Neuronal stem cell (in vitro differentiated cells): ENCODE results near the gene TRPM3.

Experiments used
- DNase-seq: peaks from one replicate; pipeline ENCODE4 v3.0.0-alpha.2; 2013; ENCODE audit warnings: low spot score
- H2AFZ ChIP-seq: one replicate; pipeline ENCODE4 v1.6.1; 2013; ENCODE audit warnings: mild to moderate bottlenecking, low read length, inconsistent platforms
- H2AK5ac ChIP-seq: 2 replicates; pipeline ENCODE4 v1.6.1; 2013; ENCODE audit warnings: low read depth, mild to moderate bottlenecking, inconsistent platforms, low read length, moderate library complexity, mixed read lengths
- H2BK120ac ChIP-seq: 2 replicates; pipeline ENCODE4 v1.6.1; 2013; ENCODE audit warnings: low read depth, mild to moderate bottlenecking, inconsistent platforms, low read length, moderate library complexity, mixed read lengths
- H2BK12ac ChIP-seq: one replicate; pipeline ENCODE4 v1.6.1; 2013; ENCODE audit warnings: low read length, inconsistent platforms
- H2BK15ac ChIP-seq: 2 replicates; pipeline ENCODE4 v1.6.1; 2013; ENCODE audit warnings: mild to moderate bottlenecking, low read length, inconsistent platforms, mixed read lengths
- H2BK5ac ChIP-seq: one replicate; pipeline ENCODE4 v1.6.1; 2013; ENCODE audit warnings: inconsistent platforms, mild to moderate bottlenecking, low read length, moderate library complexity
- H3K14ac ChIP-seq: one replicate; pipeline ENCODE4 v1.6.1; 2013; ENCODE audit warnings: low read length, inconsistent platforms
- H3K18ac ChIP-seq: 2 replicates; pipeline ENCODE4 v1.6.1; 2013; ENCODE audit warnings: low read length, inconsistent platforms
- H3K23ac ChIP-seq: 2 replicates; pipeline ENCODE4 v1.6.1; 2013; ENCODE audit warnings: low read depth, mild to moderate bottlenecking, mixed read lengths, low read length, inconsistent platforms; ENCODE audit not compliant: poor library complexity
- H3K27ac ChIP-seq: replicated peaks from 3 replicates; pipeline ENCODE4 v1.5.1; 2013; ENCODE audit warnings: low read length, inconsistent platforms
- H3K27me3 ChIP-seq, 3 experiments: 2 replicates each; pipeline ENCODE4 v1.6.1; 2013; ENCODE audit warnings: low read length in 3 of 3, mild to moderate bottlenecking in 2 of 3, inconsistent platforms in 1 of 3, low read depth in 1 of 3, mixed read lengths in 1 of 3, moderate library complexity in 1 of 3; ENCODE audit not compliant: control insufficient read depth in 3 of 3, insufficient read depth in 3 of 3
- H3K36me3 ChIP-seq, 2 donors: replicated peaks in 1 of 2; 2 replicates each; pipeline ENCODE4 v1.6.1; 2013; ENCODE audit warnings: low read length in 2 of 2; ENCODE audit not compliant: control insufficient read depth in 2 of 2, insufficient read depth in 2 of 2
- H3K4ac ChIP-seq: 2 replicates; pipeline ENCODE4 v1.6.1; 2013; ENCODE audit warnings: inconsistent platforms, mild to moderate bottlenecking, low read length, moderate library complexity
- H3K4me1 ChIP-seq, 2 donors: 1 replicate in 1 of 2; 2 replicates in 1 of 2; pipeline ENCODE4 v1.6.1; 2013; ENCODE audit warnings: low read length in 2 of 2, low read depth in 1 of 2; ENCODE audit not compliant: control insufficient read depth in 2 of 2, insufficient read depth in 1 of 2
- H3K4me2 ChIP-seq: one replicate; pipeline ENCODE4 v1.6.1; 2013; ENCODE audit warnings: mild to moderate bottlenecking, low read length, inconsistent platforms; ENCODE audit not compliant: insufficient read depth, poor library complexity, severe bottlenecking
- H3K4me3 ChIP-seq, 2 donors: 2 replicates each; pipeline ENCODE4 v1.5.1; 2013; ENCODE audit warnings: low read length in 2 of 2, mild to moderate bottlenecking in 2 of 2, inconsistent platforms in 1 of 2, moderate library complexity in 1 of 2
- H3K79me1 ChIP-seq: one replicate; pipeline ENCODE4 v1.6.1; 2013; ENCODE audit warnings: low read depth, mild to moderate bottlenecking, inconsistent platforms, low read length, moderate library complexity
- H3K9ac ChIP-seq: one replicate; pipeline ENCODE4 v1.6.1; 2013; ENCODE audit warnings: mild to moderate bottlenecking, low read depth, low read length, inconsistent platforms; ENCODE audit not compliant: poor library complexity
- H3K9me3 ChIP-seq, 2 donors: replicated peaks in 1 of 2; 2 replicates each; pipeline versions ENCODE3 to v1.6.1; 2013; ENCODE audit warnings: low read length in 2 of 2, mild to moderate bottlenecking in 2 of 2, inconsistent platforms in 1 of 2, low read depth in 1 of 2, mixed read lengths in 1 of 2, moderate library complexity in 1 of 2; ENCODE audit not compliant: control insufficient read depth in 2 of 2, insufficient read depth in 1 of 2
- H4K8ac ChIP-seq: one replicate; pipeline ENCODE4 v1.6.1; 2013; ENCODE audit warnings: low read depth, mild to moderate bottlenecking, inconsistent platforms, low read length, moderate library complexity
- H4K91ac ChIP-seq: one replicate; pipeline ENCODE4 v1.6.1; 2013; ENCODE audit warnings: low read length, low read depth, mild to moderate bottlenecking, inconsistent platforms; ENCODE audit not compliant: poor library complexity
- WGBS, 2 donors: extraction: QIAGEN DNeasy Blood & Tissue Kit; methylation state at CpG; one replicate each; pipeline ENCODE4 v1.1.7; 2013; ENCODE audit warnings: missing lambda C conversion rate in 2 of 2, mixed read lengths in 1 of 2; ENCODE audit not compliant: insufficient read length in 2 of 2, insufficient replicate concordance in 1 of 2; ENCODE audit errors: extremely low coverage in 2 of 2; 5-methylcytosine and 5-hydroxymethylcytosine counted together

The TRPM3 gene

DNA sequence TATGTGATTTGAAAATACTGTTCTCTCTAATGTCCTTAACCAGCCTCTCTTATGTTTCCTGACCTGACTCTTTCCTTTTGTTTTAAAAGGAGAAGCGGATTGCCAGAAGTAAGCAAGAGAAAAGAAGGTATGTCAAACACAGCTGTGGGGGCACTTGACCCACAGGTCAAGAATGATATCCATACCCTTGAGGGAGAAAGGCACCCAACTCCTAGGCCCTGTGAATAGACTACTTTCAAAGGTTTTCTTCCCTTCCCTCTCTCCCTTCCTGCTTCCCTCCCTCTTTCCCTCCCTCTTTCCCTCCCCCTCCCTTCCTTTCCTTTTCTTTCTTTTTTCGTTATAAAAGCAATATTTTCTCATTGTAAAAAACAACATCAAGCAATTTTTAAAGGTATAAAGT is 306.8 kb downstream of the TRPM3 start:
- Histone ChIP-seq H2BK120ac (no peak overlapping the region), H3K4me1 (peaks cover 0 to 4% of the 10 kb centered on the region in 2 donors), H3K36me3 (no peaks in the 10 kb centered on the region), H3K9ac (no peak overlapping the region), H2BK5ac (no peak overlapping the region), H3K18ac (no peak overlapping the region), H4K8ac (no peak overlapping the region), H3K27me3 (no peaks in the 10 kb centered on the region), H3K27ac (no peak overlapping the region), H3K79me1 (no peaks in the 10 kb centered on the region), H2AFZ (no peak overlapping the region), H3K14ac (no peak overlapping the region), H3K23ac (no peak overlapping the region), H2AK5ac (no peak overlapping the region), H2BK12ac (no peak overlapping the region), H4K91ac (no peak overlapping the region), H3K4ac (no peak overlapping the region), H2BK15ac (no peak overlapping the region), H3K9me3 (no peaks in the 10 kb centered on the region), H3K4me2 (no peak overlapping the region), H3K4me3 (no peak overlapping the region)
- WGBS, 2 donors, result no CpG with 5 or more reads among the region's 2 CpGs
- DNase-seq, result no peak

DNA sequence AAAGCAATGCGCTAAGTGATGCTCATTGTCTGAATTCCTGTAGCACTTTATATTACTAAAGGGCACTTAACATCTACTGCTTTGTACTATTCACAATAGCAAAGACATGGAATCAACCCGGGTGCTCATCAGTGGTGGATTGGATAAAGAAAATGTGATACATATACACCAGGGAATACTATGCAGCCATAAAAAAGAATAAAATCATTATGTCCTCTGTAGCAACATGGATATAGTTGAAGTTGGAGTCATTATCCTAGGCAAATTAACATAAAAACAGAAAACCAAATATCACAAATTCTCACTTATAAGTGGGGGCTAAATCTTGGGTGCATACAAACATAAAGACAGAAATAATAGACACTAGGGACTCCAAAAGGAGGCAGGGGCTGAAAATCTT is 308.3 kb downstream of the TRPM3 start:
- no peak overlapping the region for H3K4me3 ChIP-seq
- H4K91ac ChIP-seq, result no peak overlapping the region
- DNase-seq, result no peak
- H2AK5ac ChIP-seq, result no peak overlapping the region
- H3K27me3 ChIP-seq, result no peaks in the 10 kb centered on the region
- no peaks in the 10 kb centered on the region for H3K36me3 ChIP-seq
- no peak overlapping the region for H2BK12ac ChIP-seq
- no peak overlapping the region for H2BK5ac ChIP-seq
- no peaks in the 10 kb centered on the region for H3K79me1 ChIP-seq
- no peak overlapping the region for H3K4me2 ChIP-seq
- WGBS, 2 donors, result no CpG with 5 or more reads among the region's 2 CpGs
- no peak overlapping the region for H3K9ac ChIP-seq
- H3K4me1 ChIP-seq, result no peaks in the 10 kb centered on the region
- H3K14ac ChIP-seq, result no peak overlapping the region
- H4K8ac ChIP-seq, result no peak overlapping the region
- H2BK15ac ChIP-seq, result no peak overlapping the region
- H3K23ac ChIP-seq, result no peak overlapping the region
- no peak overlapping the region for H3K27ac ChIP-seq
- no peak overlapping the region for H2BK120ac ChIP-seq
- H3K4ac ChIP-seq, result no peak overlapping the region
- no peak overlapping the region for H2AFZ ChIP-seq
- H3K9me3 ChIP-seq, result no peaks in the 10 kb centered on the region
- no peak overlapping the region for H3K18ac ChIP-seq

DNA sequence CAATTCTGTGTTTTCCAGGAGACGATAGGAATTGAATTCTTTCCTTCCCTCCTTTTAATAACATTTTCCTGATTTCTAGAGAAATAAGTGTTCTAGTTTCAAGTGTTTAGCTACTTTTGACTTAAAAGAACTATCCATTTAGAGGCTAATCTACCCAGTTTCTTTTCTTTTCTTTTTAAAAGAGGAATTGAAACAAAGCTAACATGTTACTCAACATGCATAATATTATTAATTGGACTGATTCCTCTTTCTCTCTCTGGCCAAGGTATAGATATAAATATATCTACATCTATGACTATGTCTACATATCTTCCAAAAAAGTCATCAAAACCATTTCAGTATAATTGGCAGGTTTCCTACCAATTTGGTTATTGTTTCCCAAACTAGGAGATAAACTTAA is 309.8 kb downstream of the TRPM3 start:
- Histone ChIP-seq H3K23ac (no peak overlapping the region), H3K14ac (no peak overlapping the region), H2BK5ac (no peak overlapping the region), H3K36me3 (no peaks in the 10 kb centered on the region), H3K4ac (no peak overlapping the region), H2AFZ (no peak overlapping the region), H3K79me1 (no peaks in the 10 kb centered on the region), H3K4me3 (no peak overlapping the region), H3K18ac (no peak overlapping the region), H2BK120ac (no peak overlapping the region), H2AK5ac (no peak overlapping the region), H3K4me2 (no peak overlapping the region), H3K4me1 (no peaks in the 10 kb centered on the region), H2BK15ac (no peak overlapping the region), H2BK12ac (no peak overlapping the region), H3K9me3 (no peaks in the 10 kb centered on the region), H4K8ac (no peak overlapping the region), H3K27me3 (no peaks in the 10 kb centered on the region), H4K91ac (no peak overlapping the region), H3K27ac (no peak overlapping the region), H3K9ac (no peak overlapping the region)
- no peak for DNase-seq
- WGBS, 2 donors, result no CpG with 5 or more reads among the region's 1 CpG

DNA sequence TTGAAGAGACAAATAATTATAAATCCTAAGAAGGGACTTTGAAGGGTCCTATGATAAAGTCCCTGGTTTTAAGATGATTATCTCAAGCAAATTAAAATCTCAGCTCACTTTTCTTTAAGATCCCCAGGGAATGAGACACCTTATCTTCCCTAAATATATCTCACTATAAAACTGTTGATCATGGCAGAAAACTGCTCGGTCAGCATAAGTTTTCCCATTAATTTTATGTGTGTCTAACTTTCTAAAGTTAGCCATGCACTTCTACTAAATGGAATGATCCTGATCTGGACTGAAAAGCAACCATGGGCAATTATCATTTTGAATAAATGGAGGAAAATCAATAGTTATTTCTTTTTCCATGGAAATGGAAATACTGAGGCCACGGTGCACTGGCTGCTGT is 314.5 kb downstream of the TRPM3 start:
- Histone ChIP-seq H2AFZ (no peak overlapping the region), H3K9me3 (no peaks in the 10 kb centered on the region), H4K91ac (no peak overlapping the region), H4K8ac (no peak overlapping the region), H3K23ac (no peak overlapping the region), H3K4me2 (no peak overlapping the region), H3K36me3 (no peaks in the 10 kb centered on the region), H3K4me3 (no peak overlapping the region), H3K18ac (no peak overlapping the region), H2BK12ac (no peak overlapping the region), H3K9ac (no peak overlapping the region), H2BK15ac (no peak overlapping the region), H3K4ac (no peak overlapping the region), H2AK5ac (no peak overlapping the region), H2BK120ac (no peak overlapping the region), H3K27me3 (no peaks in the 10 kb centered on the region), H2BK5ac (no peak overlapping the region), H3K4me1 (peaks cover 0 to 8% of the 10 kb centered on the region in 2 donors), H3K14ac (no peak overlapping the region), H3K79me1 (no peaks in the 10 kb centered on the region), H3K27ac (no peak overlapping the region)
- DNase-seq, result no peak
- WGBS, 2 donors, result no CpG with 5 or more reads among the region's 2 CpGs
